ENCODE results near the gene GAMT. TPM values are rescaled to one million over a fixed set of nuclear protein-coding genes. Genes with fewer than 3 reads are reported as not detected.

GAMT gene
- total and polyA plus RNA-seq, 2 of the 13 experiments (the other 11 are each of a cell fraction or from before 2014, with no cell fraction given): 115 to 124 TPM

GRCh38 chr19:1406774-1407527 is 5.6 kb upstream of the GAMT start (continued):
- no peak for TF ChIP-seq ZBTB40 (IDR thresholded peaks at IDR 0.05)
- TF ChIP-seq ZBTB40 (CRISPR knock-in tag; IDR thresholded peaks at IDR 0.05): peak; percentile 17; the same call in 1 of the 2 replicates
- peak; percentile 64 for TF ChIP-seq ZNF607 (CRISPR knock-in tag; IDR thresholded peaks at IDR 0.05; ENCODE audit: borderline replicate concordance)
- TF ChIP-seq MED13 (CRISPR knock-in tag; IDR thresholded peaks at IDR 0.05): 0 out of 2 replicates have a peak, but pooled peaks have one; percentile 20
- peak; percentile 70 for TF ChIP-seq CREB1 (IDR thresholded peaks at IDR 0.05)
- no peak for TF ChIP-seq CREB1 (CRISPR knock-in tag; IDR thresholded peaks at IDR 0.05)
- 0 out of 2 replicates have a peak, but pooled peaks have one; percentile 60 for TF ChIP-seq ZNF333 (CRISPR knock-in tag; IDR thresholded peaks at IDR 0.05; ENCODE audit: borderline replicate concordance)
- peak; percentile 97 for TF ChIP-seq THAP11 (CRISPR knock-in tag; IDR thresholded peaks at IDR 0.05)
- no peak for TF ChIP-seq ARID3A (IDR thresholded peaks at IDR 0.05; ENCODE audit: low read depth, low read length)
- TF ChIP-seq ZNF24 (IDR thresholded peaks at IDR 0.05): 0 out of 2 replicates have a peak, but pooled peaks have one; percentile 24
- peak; percentile 41; the same call in 1 of the 2 replicates for TF ChIP-seq ZNF564 (CRISPR knock-in tag; IDR thresholded peaks at IDR 0.05)
- TF ChIP-seq SNAPC2 (CRISPR knock-in tag; IDR thresholded peaks at IDR 0.05): no peak
- peak; percentile 35; the same call in 1 of the 2 replicates for TF ChIP-seq IRF2 (CRISPR knock-in tag; IDR thresholded peaks at IDR 0.05)
- TF ChIP-seq HDAC1 (CRISPR knock-in tag; IDR thresholded peaks at IDR 0.05): peak; percentile 3; the same call in 1 of the 2 replicates
- peak; percentile 89 for TF ChIP-seq HOXA3 (CRISPR knock-in tag; IDR thresholded peaks at IDR 0.05)
- TF ChIP-seq SP2 (CRISPR knock-in tag; IDR thresholded peaks at IDR 0.05): peak; percentile 78
- TF ChIP-seq SOX13 (IDR thresholded peaks at IDR 0.05): no peak
- 0 out of 4 replicates have a peak, but pooled peaks of 1 of the 2 experiments have one; percentile 14 for TF ChIP-seq SOX13 (CRISPR knock-in tag; conservative IDR thresholded peaks at IDR 0.05 in 1 of 2, IDR thresholded peaks at IDR 0.05 in 1 of 2)
- TF ChIP-seq ZNF431 (CRISPR knock-in tag; IDR thresholded peaks at IDR 0.05; ENCODE audit: borderline replicate concordance, low read depth): peak; percentile 18; the same call in 1 of the 2 replicates
- 0 out of 2 replicates have a peak, but pooled peaks have one; percentile 64 for TF ChIP-seq CHCHD3 (CRISPR knock-in tag; IDR thresholded peaks at IDR 0.05)

All from HepG2 (cell line).